UCSD-AML1 (cell line): ENCODE data around the gene HOXB6.

Source experiments
- DNase-seq: peaks from one replicate; lab custom pipeline; 2025; ENCODE audit not compliant: unreplicated experiment; lab: John Stamatoyannopoulos, UW

The HOXB6 gene

DNA sequence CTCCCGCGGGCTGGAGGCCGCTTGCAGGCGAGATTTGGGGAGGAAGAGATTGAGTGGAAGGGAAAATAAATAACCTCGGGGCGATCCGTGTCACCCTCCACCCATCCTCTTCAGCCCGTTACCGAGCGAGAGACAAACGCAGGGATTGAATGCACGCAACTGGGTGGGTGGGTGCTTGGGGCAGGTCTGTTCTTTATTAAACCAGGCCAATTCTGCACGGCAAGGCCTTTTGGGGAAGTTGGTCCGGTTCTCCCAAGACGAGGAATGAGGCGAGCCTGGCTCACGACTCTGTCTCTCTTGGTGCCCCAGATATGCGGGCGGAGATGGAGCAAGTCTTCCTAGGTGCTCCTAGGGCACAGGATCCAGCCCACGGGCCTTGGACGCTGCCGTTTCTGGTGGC lies 6.4 kb upstream of the HOXB6 start:
- no peak for DNase-seq

DNA sequence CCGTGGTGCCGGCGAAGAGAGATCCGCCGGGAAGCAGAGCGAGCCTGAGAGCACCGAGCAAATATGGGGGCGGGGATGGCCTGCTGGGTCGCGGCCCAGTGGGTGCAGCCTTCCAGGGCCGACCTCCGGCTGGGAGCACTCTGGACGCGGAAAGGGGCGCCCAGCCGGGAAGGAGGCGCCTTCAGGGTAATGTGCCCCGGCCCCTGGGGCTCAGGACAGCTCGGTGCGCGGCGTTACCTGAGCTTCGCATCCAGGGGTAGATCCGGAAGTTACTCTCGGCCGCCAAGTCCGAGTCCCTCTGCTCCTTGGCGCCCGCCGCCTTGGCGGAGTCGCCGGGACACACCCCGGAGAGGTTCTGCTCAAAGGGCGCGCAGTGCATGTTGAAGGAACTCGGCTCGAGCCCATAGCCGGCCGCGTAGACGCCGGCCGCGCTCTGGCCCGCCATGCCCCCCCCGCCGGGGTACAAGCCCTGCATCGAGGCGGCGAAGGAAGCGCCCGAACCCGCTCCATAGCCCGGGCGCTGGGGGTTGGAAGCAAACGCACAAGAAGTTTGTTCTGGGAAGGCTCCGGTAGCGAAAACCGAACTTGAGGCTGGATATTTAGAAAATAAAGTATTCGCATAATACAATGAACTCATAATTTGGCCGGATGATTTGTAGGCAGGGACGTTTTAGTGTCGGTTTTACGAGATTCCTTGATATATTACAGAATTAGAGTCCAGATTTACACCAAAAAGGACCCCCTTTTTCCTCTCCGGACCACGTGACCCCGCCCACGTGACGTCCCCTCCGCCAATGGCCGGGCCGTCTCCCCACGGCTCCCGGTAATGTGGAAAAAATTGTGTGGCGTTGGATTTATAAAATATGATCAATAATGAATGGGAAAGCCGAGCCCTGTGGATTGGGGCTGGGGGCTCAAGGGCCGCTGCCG lies 5.8 kb upstream of the HOXB6 start, which contains the start of gene HOXB7:
Gene HOXB7, minus strand, starts transcription at position 736 of the 930 bp plus-strand sequence. Its CDS starts 99 bp downstream, at position 637.
- DNase-seq = no peak

DNA sequence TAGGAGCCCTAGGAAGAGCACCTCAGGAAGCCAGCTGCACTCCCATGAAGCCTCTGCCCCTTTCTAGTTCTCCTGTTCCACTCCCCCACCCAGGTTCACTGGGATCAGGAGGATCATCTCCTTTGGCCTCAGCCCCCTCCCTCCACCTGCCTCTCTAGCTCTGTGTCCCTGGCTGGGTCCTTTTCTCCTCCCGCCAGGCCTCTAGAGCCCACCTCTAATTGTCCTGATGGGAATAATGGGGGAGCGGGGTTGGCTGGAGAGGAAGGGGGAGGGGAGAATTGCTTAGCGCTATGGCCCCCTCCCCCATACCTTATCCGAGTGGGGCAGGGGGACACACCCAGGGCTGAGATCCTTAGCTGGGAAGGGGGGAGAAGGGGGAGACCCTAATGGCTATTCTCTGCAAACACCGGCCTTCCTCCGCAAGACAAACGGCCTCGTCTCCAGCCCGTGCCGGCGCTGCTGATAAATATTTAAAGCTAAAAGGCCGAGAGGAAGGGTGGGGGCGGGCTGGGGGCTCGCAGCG lies 5.0 kb upstream of the HOXB6 start:
- no peak for DNase-seq

DNA sequence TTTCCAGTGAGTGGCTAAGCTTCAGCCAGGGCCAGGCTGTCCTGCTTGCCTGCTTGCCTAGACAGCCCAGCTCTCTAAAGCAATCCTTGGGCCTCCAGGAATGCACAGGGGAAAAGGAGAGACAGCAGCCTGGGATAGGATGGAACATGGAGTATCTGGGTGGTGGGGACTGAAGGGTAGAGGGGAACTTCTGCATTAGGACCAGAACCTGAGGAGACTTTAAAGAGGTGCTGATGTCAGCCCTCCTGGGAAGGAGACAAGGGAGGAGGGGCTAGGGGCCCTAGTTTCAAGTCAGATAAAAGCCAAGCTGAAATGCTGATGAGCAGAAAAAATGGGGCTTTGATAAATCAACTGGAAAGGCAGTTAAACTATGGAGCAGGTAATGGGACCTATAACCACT lies 4.2 kb upstream of the HOXB6 start:
- no peak for DNase-seq

DNA sequence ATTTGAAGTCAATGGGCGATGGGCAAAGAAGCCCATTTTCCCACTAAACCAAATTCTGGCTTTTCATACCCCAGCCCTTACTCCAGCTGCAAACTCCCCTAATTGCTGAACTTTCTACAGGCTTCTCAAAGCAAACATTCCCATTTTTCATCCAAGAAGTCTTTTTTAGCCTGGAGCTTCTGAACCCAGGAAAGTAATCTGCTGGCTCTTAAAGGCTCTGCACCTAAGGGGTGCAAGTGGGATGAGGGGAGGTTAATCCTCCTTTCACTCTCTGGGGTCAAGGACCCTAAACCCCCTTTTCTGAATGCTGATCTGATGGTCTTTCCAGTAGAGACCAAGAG lies 3.7 kb upstream of the HOXB6 start:
- no peak for DNase-seq

DNA sequence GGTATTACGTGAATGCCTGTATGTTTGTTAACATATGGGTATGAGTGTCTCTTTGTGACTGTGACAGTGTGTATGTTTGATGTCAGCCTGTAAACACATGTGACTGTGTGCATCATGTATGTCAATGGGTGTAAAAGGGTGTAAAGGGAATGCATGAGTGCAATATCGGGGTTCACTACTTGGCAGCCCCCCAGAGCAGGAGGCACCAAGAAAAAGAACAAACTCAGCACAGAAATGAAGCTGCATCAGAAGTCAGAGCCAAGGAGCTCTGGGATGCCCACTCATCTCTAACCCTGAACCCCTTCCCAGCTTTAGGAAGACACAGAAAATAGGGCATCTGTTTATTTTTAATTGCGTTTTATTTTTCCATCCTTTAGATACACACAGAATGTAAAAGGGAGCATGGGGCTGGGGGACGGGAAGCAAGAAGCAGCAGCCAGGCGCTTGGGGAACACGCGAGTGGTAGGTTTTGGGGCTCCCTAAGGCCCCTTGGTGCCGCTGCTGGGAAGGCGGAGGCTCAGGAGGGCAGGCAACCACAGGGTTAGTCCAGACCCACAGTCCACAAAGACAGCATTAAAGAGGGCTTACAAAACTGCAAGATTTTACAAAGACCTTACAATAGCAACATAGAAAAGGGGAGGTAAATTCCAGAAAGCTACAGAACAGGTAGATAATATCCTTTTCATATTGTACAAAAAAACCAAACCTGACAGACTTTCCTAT lies 2.3 kb upstream of the HOXB6 start:
- no peak for DNase-seq

DNA sequence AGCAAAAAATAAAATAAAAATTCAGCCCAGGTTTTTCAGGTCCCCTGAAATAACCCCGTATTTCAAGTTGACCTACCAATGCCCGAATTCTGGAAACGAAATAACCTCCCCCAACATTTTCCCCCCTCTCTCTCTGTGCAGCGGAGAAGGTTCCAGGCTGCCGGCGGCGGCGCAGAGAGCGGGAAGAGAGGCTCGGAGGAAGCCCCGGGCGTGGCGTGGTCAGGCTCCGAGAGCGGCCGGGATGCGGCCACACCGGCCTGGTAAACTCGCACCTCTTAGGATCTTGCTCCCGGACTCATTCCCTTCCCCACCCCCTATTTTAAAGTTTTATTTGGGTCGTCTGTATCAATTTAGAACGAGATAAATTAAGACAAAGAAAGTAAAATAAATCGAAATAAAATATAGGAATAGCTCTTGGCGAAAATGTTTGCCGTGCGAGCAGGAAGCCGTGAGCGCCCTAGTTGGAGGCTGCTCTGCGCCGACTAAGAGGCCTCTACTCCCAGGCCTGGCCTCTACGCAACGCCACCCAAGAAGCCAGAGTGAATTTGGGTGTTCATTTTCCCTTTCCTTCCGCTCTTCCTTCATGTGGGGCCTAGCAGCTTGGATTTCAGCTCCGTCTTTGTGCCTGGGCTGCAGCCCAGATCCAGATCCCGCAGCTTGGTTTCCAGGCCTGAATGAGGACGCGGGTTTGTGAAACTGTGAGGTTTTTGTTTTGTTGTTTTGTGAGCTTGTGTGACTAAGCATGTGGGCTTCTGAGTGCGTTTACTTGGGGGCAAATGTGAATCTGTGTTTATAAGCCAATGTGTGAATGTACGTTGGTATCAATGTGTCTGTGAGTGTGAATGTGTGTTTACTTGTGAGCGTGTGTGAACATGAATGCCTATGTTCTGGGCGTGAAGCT lies 1.5 kb upstream of the HOXB6 start:
- no peak for DNase-seq

DNA sequence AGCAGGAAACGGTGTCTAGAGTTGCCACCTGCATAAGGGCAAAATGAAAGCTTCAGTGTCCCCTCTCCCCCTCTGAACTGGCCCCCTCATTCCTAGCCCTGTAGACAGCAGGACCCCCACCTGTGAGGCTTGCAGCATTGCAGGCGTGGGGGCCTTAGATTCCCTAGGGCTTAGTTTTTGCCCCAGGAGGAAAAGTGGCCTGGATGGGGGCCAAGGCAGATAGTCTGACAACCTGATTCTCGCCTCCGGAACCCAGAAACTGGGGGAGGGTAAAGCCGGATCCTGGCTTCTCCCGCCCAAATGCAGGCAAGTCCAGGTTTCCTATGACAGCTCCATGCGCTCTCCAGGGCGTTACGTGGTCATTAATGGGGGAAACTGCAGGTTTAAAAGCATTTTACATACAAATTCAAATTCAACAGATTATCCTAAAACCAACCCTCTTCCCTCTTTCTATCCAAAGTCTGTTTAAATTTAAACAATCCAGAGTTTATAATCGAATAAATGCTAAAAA lies 678 bp upstream of the HOXB6 start:
- DNase-seq = no peak

DNA sequence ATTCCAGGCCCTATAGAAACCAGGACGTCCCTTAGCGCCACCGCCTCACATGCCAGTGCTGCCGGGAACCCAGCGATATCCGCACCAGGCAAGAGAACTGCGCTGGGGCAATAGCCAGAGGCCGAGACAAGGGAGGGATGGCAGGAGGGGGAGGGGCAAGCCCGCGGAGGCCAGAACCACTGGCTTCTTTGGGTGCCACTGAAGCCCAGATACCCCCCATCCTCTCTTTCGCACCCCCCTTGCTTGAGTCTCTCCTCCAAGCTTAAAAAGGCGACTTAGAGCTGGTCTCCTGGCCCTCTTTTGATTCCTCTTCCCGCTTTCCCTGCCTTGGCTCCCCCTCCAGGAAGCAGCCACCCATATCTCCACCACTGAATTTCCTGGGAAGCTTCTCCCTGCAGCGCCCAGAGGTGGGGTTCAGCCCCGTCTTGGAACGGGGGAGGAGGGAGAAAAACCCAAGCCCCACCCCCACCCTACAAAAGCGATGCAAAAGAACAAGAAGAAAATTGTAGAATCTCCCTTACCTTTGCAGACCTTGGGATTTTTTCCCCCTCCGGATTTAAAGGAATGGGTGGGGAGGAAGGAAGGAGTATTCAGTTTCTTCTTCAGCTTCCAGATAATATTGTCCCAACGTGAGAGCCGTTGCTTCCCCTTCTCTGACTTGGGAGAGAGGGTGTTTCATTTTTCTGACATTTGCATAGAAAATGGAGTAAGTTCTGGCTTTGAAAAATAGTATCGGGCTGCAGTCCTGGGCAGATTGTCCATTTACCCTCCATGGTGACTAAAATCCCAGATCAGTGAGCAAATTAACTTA lies 622 bp downstream of the HOXB6 start:
- DNase-seq = no peak

DNA sequence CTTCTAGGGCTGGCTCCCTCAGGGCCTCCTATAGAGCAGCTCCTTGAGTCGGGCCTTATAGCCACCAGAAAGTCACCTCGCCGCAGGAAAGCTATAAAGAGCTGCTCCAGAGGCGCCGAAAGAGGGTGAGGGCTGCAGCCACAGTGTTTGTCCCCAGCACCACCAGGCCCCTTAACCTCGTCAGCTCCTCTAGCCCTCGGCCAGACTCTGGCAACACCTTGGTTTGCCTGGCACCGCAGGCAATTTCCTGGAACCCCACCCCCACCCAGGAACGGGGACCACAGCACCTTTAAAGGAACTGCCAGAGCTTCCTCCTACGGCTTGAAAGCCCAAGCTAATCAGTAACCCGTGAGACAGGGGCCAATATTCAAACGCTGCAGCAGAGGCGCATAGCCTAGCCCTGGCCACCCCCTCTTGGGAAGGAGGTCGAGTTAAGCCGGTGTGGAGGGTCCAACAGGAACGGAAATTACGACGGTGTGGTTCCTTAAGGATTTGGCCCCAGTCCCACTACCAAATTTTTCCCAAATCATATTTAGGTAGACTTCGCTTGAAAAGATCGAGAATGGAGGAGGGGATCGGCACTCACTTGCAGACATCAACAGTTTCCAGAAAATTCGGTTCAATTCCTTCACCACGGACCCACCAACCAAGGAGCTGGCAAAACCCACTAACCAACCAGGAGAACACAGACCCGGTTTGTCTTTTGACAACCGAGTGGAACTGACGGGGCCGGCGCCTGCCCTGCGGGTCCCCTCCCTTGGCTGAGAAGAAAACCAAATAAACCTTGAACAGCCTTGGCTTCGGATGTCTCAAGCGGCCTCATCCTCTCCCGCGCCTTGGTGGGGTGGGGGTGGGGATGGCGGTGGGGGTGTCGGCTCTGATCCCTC lies 3.0 kb downstream of the HOXB6 start:
- no peak for DNase-seq

DNA sequence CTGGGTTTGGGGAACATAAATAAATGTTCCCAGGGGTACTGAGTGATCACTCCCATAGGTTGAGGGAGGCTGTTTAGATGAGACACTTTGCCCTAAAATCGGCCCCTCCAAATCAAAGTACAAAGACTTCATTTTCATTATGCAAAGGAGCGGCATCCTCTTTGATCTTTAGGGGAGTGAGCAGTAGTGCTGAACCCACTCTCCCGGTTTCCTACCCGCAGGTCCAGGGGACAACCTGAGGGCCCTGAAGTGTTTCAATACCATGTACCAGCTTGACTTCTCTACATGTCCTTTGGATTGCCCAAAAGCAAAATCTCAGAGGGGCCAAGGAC lies 3.6 kb downstream of the HOXB6 start:
- DNase-seq = no peak

DNA sequence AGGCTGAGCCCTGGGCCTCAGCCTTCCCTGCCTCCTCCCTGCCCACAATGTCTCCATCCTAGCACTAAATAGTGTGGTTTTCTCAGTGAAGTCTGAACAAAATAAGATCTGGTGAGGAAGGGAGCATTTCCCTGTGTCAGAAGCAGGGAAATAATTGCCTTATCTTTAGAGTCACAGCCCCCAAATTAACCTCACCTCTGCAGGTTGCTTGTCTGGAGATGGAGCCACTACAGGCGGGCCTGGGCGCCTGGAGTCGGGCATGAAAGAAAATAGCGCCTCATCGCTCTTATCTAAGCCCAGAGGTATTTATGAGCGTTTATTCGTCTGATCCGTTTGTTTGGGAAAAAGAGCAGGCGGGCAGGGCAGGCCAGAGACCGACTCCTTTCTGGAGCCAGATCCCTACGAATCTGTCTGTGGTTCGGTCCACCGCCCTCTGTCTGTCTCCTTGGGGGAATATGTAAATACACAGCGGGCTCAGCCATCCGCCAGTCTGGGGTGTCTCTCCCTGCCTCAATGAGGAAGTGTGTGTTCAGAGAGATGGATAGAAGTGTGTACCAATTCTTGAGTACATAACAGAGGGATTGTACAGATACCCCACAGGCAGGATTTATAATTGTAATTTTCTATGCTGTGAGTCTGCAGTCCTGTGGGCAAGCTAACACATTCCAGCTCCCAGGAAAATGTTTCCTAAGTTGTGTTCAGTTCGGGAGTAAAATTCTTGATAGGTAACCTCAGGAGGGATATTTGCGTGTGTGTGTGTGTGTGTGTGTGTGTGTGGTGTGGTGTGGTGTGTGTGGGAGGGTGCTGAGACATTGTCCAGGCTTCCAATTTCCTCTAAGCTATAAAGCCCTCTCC lies 4.3 kb downstream of the HOXB6 start:
- no peak for DNase-seq

DNA sequence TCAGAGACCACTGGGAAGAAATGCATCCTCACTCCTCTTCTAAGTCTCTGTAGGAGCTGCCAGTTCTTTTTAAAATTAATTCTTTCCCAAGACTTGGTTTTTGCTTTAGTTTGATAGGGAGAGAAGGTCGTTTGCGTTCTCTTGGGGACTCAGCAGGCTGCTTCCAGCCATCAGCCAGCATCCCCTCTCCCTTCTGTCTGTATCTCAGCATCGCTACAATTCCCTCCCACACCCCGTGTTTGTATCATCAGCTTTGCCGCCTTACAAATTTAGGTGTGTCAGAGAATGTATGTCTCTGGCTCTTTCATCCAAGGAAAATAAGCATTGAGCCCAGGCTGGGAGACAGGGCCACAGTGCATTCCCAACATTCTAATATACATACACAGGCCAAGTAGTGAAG lies 5.4 kb downstream of the HOXB6 start:
- no peak for DNase-seq

DNA sequence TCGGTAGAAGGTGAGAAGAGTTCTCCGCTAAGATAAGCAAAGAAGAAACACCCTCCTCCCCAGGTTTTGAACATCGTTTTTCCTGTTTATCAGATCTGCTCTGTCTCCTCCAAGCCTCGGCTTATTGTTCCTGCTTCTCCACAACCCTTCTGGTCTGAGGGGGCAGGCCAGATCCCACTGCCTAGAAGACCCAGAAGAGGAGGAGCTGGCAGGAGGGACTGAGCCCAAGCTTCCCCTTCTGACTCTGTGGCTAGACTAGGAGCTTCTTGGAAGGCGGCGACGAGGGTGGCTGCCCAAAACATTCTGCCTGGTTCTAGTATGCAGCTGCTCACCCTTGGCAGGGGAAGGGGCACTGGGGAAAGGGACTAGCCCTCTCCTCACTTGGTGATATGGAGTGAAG lies 6.0 kb downstream of the HOXB6 start:
- no peak for DNase-seq

DNA sequence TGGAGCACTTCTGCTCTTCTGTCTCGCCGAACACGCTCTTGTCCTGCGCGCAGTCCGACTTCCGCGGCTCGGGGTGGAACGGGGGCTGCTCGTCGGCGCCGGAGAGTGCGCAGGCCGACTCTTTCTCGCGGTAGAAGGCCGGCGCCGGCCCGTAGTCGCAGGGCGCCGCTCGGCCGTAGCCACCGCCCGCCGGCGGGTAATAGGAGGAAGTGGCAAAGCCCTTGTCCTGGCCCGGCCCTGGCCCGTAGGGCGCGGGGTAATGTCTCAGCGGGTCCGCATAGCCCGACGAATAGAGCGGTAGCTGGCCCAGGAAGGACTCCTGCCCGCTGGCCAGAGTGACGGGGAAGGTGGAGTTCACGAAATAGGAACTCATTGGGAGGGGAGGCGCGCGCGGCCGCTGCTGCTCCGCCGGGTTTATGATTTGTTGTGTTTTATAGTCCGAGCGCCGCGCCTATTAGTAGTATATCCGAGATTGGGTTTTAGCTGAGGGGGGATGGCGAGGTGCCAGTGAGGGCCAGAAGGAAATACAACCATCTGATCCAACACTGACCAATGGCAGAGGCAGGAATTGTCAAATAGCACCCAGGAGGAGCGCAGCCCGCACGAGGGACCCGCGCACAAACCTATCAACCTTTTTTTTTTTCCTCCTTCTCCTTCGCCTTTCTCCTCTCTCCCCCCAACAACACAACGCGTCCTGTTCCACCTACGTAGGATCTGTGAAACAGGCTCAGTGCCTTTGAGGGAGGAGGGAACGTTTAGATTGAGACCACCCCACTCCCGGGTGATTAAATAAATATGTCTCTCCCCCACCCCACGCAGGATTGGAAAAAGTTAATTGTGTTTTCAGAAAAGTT lies 6.8 kb downstream of the HOXB6 start:
- DNase-seq = peak; percentile 65

DNA sequence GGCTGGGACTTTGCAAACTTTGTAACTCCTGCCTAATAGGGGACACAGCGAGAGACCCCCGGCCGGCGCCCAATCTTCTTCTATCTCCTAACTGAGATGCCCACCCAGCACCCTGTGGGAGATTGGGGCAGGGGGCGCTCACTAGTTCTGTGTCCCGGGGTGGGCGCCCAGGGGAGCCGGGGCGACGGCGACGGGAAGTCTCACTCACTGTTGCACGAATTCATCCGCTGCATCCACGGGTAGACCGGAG lies 7.3 kb downstream of the HOXB6 start:
- no peak for DNase-seq

DNA sequence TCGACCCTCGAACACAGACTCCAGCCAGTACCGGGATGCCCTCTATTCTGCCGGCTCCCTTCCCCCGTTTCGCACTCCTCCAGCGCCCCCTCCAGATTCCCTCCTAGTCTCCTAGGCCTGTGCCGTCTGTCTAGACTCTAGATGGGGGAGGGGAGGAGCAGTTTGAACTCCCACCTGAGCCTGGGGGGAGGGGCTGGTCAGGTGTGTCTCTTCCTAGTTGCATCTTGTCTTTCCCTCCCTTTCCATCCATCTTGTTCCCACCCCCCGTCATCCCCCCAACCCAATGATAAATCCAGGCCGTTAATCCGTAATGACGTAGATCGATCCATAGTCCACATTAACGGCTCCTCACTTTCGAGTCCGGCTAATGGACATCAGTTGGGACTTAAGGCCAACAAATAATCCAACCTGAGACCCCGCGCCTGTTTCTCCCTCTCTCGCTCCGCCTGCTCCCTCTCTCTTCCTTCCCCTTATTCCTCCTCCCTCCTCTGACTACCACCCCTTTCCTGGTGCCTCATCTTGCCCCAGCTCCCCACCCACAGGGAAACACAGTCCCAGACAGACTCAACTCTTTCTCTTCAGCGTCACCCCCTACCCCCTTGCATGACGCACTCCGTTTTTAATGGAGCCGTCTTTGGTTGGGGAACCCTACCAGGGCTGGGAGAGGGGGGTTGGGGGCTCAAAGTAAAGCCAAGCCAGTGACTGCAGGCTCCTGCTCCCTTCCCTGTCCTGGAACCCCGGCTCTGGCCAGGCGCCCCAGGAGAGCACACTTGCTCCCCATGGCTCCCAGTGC lies 7.9 kb downstream of the HOXB6 start:
- no peak for DNase-seq
